GM12873 (cell line): Measurements from ENCODE around the gene FCER1G.

ENCODE experiments used
- CTCF ChIP-seq: IDR thresholded peaks from 2 replicates; pipeline ENCODE4 v1.5.1; 2012; ENCODE audit warnings: low read depth, mild to moderate bottlenecking, moderate library complexity, low read length, control low read depth; ENCODE audit not compliant: insufficient read depth; ENCODE audit errors: missing control alignments

FCER1G gene

DNA sequence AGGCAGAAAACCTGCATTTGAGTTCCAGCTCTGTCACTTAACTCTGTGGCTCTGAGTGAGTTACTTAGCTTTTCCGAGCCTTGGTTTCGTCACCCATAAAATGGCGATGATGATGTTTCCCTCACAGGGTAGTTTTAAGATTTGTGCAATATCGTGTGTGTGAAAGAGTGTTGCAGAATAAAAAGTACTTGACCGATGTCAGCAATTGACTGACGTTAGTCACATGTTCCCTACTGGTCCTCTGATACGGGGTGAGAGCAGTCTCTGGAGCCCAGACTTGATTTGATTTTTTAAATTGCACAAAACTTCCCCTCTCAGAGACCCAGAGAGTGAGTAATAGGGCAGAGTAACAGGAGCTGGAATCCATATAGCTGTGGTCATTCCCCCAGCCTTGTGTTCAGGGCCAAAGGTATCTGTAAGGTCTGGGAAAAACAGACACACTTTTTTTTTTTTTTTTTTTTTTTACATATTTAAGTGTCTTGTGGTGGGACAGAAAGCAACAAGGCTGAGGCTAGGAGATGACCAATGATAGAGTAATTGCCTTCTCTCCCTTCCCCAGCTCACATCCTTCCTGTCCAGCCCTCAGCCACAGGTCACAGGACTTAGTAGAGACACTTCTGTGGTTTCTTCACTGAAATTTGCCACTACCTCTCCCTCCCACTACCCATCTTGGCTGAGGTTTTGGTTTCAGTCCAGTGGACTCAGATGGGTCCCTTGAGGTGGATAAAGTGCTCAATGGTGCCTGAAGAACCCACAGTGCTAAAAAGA, 2.0 kb downstream of the FCER1G start:
- TF ChIP-seq CTCF: no peak

DNA sequence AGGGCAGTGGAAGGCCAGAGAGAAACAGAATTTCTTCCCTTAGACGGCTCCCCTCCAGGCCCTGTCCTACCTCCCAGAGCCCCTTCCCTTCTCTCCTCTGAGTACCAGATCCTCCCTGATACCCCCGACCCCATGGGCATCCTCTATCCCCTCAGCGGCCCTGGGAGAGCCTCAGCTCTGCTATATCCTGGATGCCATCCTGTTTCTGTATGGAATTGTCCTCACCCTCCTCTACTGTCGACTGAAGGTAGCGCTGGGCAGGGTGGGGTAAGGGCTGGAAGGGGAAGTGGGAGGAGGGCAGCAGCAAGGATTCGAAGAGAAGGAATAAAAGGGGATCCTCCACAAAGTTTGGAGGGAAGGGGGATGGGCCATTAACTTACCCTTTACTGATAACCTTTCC, 2.7 kb downstream of the FCER1G start:
- no peak for TF ChIP-seq CTCF

DNA sequence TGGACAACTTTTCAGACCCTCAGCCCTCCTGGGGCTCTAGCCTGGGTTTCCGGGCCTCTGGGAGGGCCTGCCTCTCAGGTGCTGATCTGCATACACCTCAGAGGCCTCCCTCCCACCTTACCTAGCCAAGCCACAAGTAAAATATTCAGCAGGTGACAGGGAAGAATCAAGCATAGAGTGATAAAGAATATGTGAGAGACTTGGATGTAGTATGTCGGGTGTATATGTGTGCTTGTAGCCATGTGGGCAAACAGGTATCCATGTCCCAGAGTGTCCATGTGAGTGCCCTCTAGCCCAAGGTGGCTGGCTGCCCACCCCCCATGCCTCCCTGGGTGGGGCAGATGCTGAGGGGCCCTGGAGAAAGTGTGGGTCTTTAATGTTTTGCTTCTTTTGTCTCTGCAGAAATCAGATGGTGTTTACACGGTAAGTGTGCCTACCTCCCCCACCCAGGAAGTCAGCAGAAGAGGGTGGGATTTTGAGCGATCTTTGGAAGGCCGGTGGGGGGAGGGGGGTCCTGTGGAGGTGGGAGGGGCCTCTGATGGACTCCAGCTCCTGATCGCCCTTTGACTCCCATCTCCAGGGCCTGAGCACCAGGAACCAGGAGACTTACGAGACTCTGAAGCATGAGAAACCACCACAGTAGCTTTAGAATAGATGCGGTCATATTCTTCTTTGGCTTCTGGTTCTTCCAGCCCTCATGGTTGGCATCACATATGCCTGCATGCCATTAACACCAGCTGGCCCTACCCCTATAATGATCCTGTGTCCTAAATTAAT, 3.4 kb downstream of the FCER1G start:
- TF ChIP-seq CTCF: no peak

GRCh38 chr1:161219078-161219892, 4.2 kb downstream of the FCER1G start:
- TF ChIP-seq CTCF: no peak

DNA sequence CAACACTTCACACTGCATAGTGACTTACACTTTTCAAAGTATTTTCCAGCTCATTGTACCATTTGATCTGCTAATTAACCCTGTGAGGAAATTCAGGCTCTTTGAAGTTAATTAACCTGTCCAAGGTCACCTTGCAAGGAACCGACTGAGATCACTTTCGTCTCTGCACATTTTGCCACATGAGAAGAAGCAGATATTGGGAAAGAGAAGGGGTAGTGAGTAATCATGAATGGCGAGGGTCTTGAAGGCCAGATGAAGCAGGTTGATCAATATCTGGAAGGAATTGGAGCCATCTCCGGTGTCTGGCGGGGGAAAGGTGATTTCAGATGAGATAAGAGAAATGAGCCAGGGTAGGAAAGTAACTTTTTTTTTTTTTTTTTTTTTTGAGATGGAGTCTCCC, 4.9 kb downstream of the FCER1G start:
- TF ChIP-seq CTCF: no peak

- TF ChIP-seq CTCF: no peak
These were observed 7.3 kb downstream of the FCER1G start for GRCh38 chr1:161222175-161223019.
